ACC112 (cell line): Measurements from ENCODE around the gene EYA3.
A peak's percentile ranks its signal among the peaks of the same experiment; 100 is the strongest.

Experiments used
- H2AFZ ChIP-seq: fragments of 200-600 bp; sonication (generic); one replicate; pipeline ENCODE4 v1.6.0; 2017; ENCODE audit warnings: antibody characterized with exemption, low read length; ENCODE audit not compliant: unreplicated experiment
- H3K27ac ChIP-seq: fragments of 200-600 bp; sonication (generic); 2 replicates; pipeline ENCODE4 v1.5.1; 2014; ENCODE audit warnings: low read depth, mild to moderate bottlenecking, antibody characterized with exemption, low read length, moderate library complexity
- H3K27me3 ChIP-seq: fragments of 200-600 bp; sonication (generic); 2 replicates; pipeline ENCODE4 v1.6.1; 2014; ENCODE audit warnings: mild to moderate bottlenecking, antibody characterized with exemption, low read length, moderate library complexity, mixed read lengths; ENCODE audit not compliant: insufficient read depth
- H3K36me3 ChIP-seq: fragments of 200-600 bp; sonication (generic); 2 replicates; pipeline ENCODE4 v1.6.1; 2016; ENCODE audit warnings: mild to moderate bottlenecking, antibody characterized with exemption, low read length, moderate library complexity, mixed read lengths; ENCODE audit not compliant: insufficient read depth
- H3K4me1 ChIP-seq: fragments of 200-600 bp; sonication (generic); one replicate; pipeline ENCODE4 v1.6.1; 2016; ENCODE audit warnings: low read length, mixed read lengths; ENCODE audit not compliant: insufficient read depth, unreplicated experiment, control insufficient read depth
- H3K4me3 ChIP-seq: fragments of 200-600 bp; sonication (generic); 2 replicates; pipeline ENCODE4 v1.5.1; 2014; ENCODE audit warnings: mild to moderate bottlenecking, low read depth, low read length
- H3K79me2 ChIP-seq: fragments of 200-600 bp; sonication (generic); one replicate; pipeline ENCODE4 v1.6.0; 2016; ENCODE audit warnings: low read length; ENCODE audit not compliant: control insufficient read depth, unreplicated experiment, insufficient read depth

The EYA3 gene

GRCh38 chr1:28070725-28071593 is 17.5 kb downstream of the EYA3 start:
- H3K79me2 ChIP-seq = peaks cover 68% of the 10 kb centered on the region

GRCh38 chr1:28067523-28068090 is 20.8 kb downstream of the EYA3 start:
- Histone ChIP-seq H2AFZ (no peak overlapping the region), H3K27ac (peak overlapping the region; percentile 28; the same call in 1 of the 2 replicates), H3K4me3 (0 out of 2 replicates have a peak overlapping the region, but pooled peaks have one; percentile 37), H3K27me3 (no peaks in the 10 kb centered on the region), H3K4me1 (peaks cover 41% of the 10 kb centered on the region), H3K36me3 (no peaks in the 10 kb centered on the region), H3K79me2 (peaks cover 65% of the 10 kb centered on the region)

More at GRCh38 chr1:28070725-28071593, 17.5 kb downstream of the EYA3 start:
- H3K4me1 ChIP-seq = peaks cover 26% of the 10 kb centered on the region
- H3K27ac ChIP-seq = no peak overlapping the region
- H2AFZ ChIP-seq = no peak overlapping the region
- H3K36me3 ChIP-seq = no peaks in the 10 kb centered on the region
- H3K4me3 ChIP-seq = no peak overlapping the region
- no peaks in the 10 kb centered on the region for H3K27me3 ChIP-seq

- H3K36me3 ChIP-seq = no peaks in the 10 kb centered on the region; the same call in 1 of the 2 replicates
- peaks cover 33% of the 10 kb centered on the region for H3K4me1 ChIP-seq
- H3K27me3 ChIP-seq = no peaks in the 10 kb centered on the region
- no peak overlapping the region for H3K4me3 ChIP-seq
- H2AFZ ChIP-seq = peak overlapping the region; percentile 41
- peaks cover 61% of the 10 kb centered on the region for H3K79me2 ChIP-seq
- H3K27ac ChIP-seq = peak overlapping the region; percentile 23
Observed at GRCh38 chr1:28066393-28067154, 21.8 kb downstream of the EYA3 start.

- Histone ChIP-seq H3K36me3 (no peaks in the 10 kb centered on the region; the same call in 1 of the 2 replicates), H2AFZ (no peak overlapping the region), H3K4me3 (peak overlapping the region; percentile 65), H3K27ac (peak overlapping the region; percentile 57), H3K4me1 (peaks cover 46% of the 10 kb centered on the region), H3K27me3 (no peaks in the 10 kb centered on the region), H3K79me2 (peaks cover 58% of the 10 kb centered on the region)
Observed at GRCh38 chr1:28064064-28064463, 24.3 kb downstream of the EYA3 start.

GRCh38 chr1:28062806-28063205 is 25.6 kb downstream of the EYA3 start:
- peaks cover 49% of the 10 kb centered on the region for H3K4me1 ChIP-seq
- no peaks in the 10 kb centered on the region; the same call in 1 of the 2 replicates for H3K36me3 ChIP-seq
- no peak overlapping the region; the same call in 1 of the 2 replicates for H3K27ac ChIP-seq
- H3K27me3 ChIP-seq = no peaks in the 10 kb centered on the region
- no peak overlapping the region for H2AFZ ChIP-seq
- no peak overlapping the region for H3K4me3 ChIP-seq
- peaks cover 67% of the 10 kb centered on the region for H3K79me2 ChIP-seq

- H2AFZ ChIP-seq = no peak overlapping the region
- H3K79me2 ChIP-seq = peaks cover 47% of the 10 kb centered on the region
- peaks cover 9% of the 10 kb centered on the region for H3K36me3 ChIP-seq
- no peaks in the 10 kb centered on the region for H3K27me3 ChIP-seq
- no peak overlapping the region for H3K27ac ChIP-seq
- peaks cover 28% of the 10 kb centered on the region for H3K4me1 ChIP-seq
- H3K4me3 ChIP-seq = peak overlapping the region; percentile 13; the same call in 1 of the 2 replicates
Observed at GRCh38 chr1:28058971-28059878, 29.2 kb downstream of the EYA3 start.

GRCh38 chr1:28058168-28058567 is 30.2 kb downstream of the EYA3 start:
- Histone ChIP-seq H3K27me3 (no peaks in the 10 kb centered on the region), H3K36me3 (peaks cover 9% of the 10 kb centered on the region), H2AFZ (no peak overlapping the region), H3K4me3 (no peak overlapping the region), H3K4me1 (peaks cover 21% of the 10 kb centered on the region), H3K27ac (no peak overlapping the region), H3K79me2 (peaks cover 40% of the 10 kb centered on the region)

- Histone ChIP-seq H3K4me1 (peaks cover 16% of the 10 kb centered on the region), H3K4me3 (no peak overlapping the region), H3K36me3 (peaks cover 9% of the 10 kb centered on the region; the same call in 1 of the 2 replicates), H2AFZ (no peak overlapping the region), H3K27me3 (no peaks in the 10 kb centered on the region), H3K27ac (no peak overlapping the region), H3K79me2 (peaks cover 30% of the 10 kb centered on the region)
Observed at GRCh38 chr1:28056129-28056925, 32.1 kb downstream of the EYA3 start.

GRCh38 chr1:28050776-28051175 is 37.6 kb downstream of the EYA3 start:
- peaks cover 7% of the 10 kb centered on the region; the same call in 1 of the 2 replicates for H3K36me3 ChIP-seq

More at GRCh38 chr1:28050776-28051175, 37.6 kb downstream of the EYA3 start:
- no peaks in the 10 kb centered on the region for H3K79me2 ChIP-seq
- H2AFZ ChIP-seq = no peak overlapping the region
- H3K4me3 ChIP-seq = no peak overlapping the region
- no peak overlapping the region for H3K27ac ChIP-seq
- H3K4me1 ChIP-seq = peaks cover 3% of the 10 kb centered on the region
- no peaks in the 10 kb centered on the region for H3K27me3 ChIP-seq
